Inflammatory macrophage treated with lipopolysaccharide for 4 hours (primary cell): Measurements from ENCODE around the gene FSD1L.

ENCODE experiments used
- DNase-seq: peaks from one replicate; pipeline ENCODE4 v3.0.0-alpha.2; 2020

Gene FSD1L

DNA sequence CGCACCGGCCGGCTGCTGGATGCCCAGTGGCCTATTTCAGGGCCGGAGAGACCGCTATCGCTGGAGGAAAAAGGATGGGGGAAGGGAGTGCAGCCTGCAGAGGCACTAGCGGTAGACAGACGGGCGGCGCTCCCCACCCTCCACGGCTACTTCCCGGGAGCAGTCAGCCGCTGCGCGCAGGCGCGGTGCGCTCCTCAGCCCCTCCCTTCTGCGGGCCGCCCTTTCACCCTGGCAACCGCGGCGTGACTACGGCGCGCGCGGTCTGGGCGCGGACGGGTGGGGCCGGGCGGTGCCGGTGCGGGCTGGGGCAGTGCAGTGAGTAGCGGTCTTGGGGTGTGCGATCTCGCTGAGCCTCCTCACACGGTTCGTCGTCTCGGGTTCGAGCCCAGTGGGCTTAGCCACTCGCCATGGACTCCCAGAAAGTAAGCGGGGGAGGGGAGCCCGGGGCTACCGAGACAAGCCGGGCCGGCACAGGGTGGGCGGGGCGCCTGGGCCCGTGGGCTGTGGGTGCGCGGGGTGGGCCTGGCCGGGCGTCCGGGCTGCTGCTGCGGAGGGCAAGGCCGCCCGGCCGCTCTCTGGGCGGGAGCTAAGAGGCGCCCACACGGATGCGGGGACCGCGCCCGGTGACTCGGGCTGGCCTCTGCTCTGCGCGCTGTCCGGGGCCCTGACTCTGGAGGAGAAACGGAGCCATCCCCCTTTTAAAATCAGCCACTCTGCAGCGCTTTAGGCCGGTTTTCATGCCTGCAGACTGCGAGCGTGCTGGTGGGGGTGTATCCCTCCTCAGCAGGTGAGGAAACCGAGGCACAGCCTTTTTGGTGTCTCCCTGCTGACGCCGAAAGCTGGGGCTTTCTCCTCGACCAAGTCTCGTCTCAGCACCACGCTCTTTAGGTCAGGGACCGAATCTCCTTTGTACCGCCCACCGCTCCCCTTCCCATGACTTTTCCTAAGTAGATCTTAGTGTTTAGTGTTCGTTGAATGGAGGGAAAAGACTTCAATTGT is at the start of gene FSD1L:
TSS of gene FSD1L (plus strand) at position 221 of the 999 bp plus-strand sequence. CDS start at position 408, 187 bp downstream.
- peak; percentile 93 for DNase-seq

DNA sequence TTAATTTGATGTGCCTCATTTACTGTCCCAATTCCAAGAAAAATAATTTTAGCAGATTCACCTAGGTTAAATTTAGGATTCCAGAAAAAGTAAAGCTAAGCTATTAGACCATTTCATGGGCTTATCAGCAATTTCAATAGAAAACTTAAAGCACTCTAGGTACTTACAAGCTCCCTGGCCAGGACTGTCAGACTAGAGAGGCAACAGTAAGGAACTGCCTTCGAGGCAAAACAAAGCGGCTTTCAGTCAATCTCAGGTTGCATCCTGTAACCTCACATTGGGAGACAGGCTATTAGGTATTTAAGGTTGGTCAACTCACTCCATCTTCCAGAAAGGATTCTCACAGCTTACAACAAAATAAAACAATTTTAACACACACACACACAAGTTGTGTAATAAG is 48.7 kb upstream of the FSD1L start:
- no peak for DNase-seq

DNA sequence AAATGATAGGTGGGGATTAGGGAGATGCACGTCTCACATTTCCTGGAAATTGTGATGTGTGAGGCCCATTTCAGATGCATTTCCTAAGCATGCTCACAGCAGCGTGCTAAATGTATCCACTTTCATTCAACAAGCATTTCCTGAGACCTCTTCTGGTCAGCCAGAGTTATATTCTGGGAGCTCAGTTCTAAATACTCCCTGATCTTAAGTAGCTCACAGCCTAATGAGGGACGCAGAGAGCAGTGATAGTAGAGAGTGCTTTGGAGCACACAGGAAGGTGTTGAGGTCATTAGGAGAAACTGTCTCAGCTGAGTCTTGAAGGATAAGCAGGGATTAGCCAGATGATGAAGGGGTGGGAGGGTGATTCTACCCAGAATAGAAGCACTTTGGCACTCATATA is 46.2 kb upstream of the FSD1L start:
- DNase-seq: no peak

DNA sequence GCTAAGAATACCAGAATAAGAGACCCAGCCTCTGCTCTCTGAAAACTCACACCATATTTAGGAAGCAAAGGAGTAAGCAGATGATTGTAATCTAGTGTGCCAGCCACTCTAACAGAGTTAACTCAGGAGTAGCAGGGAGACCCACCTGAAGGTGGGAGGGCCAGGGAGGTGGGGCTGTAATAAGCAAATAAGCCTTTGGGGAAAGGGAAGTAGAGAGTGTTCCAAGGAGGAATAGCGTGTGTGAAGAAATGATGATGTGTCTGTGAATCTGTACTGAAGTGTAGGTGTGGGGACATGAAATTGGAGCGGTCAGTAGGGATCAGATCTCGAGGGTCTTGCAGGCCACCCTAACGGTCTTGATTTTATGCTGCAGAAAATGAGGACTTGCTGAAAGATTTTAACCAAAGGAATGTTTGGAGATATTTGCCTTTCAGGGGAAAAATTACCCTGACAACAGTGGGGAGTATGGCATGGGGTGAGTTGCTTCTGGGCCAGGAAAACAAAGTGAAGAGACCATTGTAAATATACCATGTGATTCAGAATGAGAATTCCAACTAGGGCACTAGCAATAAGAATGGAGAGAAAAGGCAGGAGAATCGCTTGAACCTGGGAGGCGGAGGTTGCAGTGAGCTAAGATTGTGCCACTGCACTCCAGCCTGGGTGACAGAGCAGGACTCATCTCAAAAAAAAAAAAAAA is 44.1 kb upstream of the FSD1L start:
- DNase-seq: no peak

DNA sequence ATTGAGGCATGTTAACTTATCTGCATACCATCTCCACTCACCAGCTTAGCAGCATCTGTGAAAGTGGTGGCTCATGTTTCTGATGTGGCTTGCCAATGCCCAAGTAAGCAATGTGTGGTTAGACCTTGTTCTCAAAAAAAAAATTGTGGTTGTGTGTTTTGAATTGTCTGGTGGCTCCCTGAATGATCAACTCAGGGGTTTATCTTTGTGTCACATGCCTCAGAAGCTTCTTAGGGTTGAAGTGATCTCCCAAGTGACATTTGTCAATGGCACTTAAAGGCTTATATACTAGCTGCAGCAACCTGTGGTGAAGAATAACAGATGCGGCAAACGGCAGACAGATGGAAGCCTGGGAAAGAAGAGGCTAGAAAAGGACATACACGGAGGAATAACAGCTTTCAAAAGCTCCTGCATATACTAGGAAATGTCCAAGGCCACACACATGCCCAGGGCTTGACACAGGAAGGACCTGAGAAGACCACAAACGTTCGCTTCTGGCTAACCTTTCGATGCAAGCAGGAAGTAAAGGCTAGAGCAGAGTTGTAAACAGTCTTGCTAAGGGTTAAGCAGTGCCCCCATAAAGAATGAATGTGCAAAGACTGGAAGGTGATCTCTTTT is 42.2 kb upstream of the FSD1L start:
- no peak for DNase-seq

DNA sequence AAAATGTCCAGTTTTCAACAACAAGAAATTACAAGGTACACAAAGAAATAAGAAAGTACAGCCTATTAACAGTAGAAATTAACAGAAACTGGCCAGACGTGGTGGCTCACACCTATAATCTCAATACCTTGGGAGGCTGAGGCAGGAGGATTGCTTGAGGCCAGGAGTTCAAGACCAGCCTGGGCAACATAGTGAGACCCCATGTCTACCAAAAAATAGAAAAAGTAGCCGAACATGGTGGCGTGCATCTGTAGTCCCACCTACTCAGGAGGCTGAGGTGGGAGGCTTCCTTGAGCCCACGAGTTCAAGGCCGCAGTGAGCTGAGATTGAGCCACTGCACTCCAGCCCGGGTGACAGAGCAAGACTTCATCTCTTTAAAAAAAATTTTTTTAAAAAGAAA is 41.5 kb upstream of the FSD1L start:
- no peak for DNase-seq

DNA sequence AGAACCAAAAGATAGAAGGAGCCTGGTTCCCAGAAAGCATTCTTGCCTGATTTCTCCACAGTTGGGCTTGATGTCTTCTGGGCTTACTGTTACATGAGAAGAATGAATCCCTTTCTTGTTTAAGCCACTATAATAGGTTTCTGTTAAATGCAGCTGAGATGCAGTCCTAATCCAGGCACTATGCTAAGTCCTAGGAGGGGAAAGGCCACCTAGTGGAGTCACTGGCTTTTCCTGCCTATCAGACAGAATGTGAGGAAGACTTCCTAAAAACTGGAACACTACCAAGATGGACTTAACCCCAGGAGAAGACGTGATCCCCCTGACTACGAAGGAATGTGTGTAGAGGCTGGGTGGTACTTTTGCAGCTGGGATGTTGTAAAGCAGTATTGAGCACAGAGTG is 34.3 kb upstream of the FSD1L start:
- no peak for DNase-seq

DNA sequence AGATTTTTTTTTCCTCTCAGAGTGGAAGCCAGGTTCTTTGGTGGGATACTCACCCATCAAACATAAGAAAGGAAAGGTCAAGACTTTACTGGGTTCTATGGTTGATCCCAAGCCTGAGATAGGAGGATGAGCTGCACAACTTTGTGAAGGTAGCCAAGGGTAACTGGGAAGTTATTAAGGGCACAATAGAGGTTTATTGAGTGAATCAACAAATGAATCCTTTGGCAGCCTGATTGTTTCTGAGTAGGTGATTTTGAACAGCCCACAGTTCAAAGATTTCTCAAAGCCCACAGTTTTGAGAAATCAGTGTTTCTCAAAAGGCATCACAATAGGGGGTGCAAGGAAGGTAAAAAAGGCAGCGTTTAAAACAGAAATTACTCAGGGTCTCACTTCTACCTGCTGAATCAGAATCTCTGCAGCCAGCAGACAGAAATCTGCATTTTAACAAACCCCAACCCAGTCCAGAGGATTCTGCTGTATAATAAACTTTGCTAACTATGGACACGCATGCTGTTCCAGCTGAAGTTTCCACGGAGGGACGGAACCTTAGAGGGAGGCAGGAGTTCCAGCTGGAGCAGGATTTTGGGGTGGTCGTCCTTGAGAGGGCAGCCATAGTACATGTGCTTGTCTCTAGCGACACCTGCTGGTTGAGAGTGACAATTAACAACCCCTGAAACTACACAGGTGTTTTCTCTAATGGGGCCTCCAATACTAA is 32.7 kb upstream of the FSD1L start:
- peak; percentile 41 for DNase-seq

DNA sequence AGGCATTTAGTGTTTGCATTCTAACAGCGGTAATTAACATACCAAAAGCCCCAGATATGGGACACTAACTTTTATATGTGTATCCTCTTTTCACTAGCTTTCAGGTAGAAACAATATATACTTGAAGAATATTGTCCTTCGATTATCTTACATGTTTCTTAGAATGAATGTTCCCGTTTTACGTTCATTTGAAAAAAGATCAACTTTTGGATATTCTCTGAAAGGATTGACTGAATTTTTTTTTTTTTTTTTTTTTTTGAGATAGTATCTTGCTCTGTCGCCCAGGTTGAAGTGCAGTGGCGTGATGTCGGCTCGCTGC is 32.2 kb upstream of the FSD1L start:
- DNase-seq: no peak

DNA sequence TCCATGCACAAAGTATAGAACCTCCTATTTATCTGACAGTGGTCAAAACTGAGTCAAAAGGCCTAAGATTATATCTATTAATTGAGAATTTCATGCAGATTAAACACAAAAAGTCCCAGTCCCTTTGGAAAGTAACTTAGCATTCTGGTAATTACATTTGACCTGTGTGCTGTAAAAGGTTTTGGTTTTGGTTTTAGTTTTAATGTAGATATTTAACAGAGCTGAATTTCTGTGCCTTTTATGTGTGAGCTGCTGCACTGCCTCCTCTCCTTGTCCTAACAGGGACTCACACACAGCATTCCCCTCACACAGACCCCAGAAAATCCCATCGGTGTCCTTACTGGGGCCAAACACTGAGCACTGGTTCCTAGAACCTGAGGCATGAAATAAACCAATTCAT is 31.0 kb upstream of the FSD1L start:
- DNase-seq: peak; percentile 36

DNA sequence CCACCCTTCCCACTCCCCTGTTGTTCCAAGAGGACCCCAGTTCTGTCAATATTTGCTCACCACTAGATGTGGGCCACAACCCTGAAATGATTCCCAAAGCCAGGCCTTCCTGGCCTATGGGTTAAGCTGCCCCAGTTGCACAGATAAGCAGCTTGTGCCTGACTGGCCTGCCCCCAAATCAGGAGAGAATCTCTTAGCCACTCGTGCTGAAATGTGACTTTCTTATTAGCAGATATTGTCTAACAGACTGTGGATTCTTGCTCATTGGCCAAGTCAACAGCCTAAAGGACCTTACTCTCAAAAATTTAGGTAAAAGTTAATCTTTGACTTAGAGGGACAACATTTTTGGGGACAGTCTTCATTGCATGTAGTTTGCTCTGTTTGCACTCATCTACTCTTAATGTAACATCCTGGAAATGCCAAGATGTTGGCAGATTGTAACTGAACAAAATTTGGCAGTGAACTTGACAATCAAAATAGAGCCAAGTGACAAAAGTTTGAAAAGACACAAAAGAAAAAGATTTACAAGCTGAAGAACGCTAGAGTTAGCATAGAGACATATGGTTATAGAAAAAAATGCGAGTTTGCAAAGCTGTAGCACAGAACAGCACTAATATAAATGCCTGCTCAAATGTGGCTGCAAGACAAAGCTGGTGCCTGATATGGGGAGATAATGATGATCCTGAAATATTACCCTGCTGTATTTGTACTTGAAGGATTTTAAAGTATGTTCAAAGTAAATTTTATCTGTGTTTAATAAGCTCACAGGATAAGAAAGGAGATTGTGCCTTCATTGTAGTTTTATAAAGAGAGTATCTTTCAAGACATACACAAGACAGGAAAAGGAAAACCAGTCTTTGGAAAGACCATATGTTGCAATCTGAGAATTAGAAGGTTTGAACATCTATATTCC is 29.0 kb upstream of the FSD1L start:
- DNase-seq: no peak

DNA sequence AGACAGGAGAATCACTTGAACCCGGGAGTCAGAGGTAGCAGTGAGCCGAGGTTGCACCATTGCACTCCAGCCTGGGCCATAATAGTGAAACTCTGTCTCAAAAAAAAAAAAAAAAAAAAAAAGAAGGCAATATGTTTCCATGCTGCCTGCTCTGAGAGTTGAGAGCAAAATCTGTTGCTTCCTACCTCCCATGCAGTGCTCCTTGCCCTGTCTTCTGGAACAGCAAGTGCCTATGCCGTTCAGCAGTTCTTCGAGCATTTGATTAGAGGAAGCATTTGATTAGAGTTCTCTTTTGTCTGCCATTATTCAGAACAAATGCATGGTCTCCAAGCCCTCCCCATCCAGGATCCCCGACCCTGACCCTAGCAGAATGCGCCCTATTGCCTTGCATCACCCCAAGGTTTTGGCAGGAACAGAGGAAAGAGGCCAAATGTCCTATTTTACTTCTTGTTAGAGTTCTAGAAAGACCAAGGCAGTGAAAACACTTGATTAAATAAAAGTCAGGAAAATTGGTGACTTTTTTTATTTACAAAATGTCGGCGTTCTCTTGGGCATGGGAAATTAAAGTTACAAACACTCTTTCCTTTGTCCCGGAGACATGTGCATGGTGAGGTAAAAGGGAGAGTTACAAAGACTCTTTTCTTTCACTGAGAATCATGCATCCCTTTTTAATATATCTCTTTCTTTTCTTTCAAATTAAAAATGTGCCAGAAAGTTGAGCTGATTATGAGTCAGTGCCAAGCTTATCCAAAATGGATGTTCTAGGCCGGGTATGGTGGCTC is 27.8 kb upstream of the FSD1L start:
- DNase-seq: no peak

DNA sequence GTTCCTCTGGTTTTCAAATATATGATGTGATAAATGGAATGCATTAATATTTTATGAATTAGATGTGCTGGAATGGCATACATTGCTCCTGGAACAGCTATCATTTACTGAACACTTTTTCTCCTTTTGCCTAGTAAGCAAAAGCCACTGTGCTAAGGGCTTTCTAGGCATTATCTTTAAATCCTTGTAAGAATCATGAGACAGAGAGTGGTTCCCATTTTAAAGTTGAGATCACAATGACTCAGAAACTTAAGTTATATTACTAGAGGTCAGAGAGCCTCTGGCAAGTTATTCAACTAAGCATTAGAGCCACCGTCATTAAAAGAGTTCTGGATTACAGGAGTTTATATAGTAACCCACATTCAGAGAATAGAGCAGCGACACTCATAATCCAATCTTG is 26.7 kb upstream of the FSD1L start:
- peak; percentile 84 for DNase-seq

DNA sequence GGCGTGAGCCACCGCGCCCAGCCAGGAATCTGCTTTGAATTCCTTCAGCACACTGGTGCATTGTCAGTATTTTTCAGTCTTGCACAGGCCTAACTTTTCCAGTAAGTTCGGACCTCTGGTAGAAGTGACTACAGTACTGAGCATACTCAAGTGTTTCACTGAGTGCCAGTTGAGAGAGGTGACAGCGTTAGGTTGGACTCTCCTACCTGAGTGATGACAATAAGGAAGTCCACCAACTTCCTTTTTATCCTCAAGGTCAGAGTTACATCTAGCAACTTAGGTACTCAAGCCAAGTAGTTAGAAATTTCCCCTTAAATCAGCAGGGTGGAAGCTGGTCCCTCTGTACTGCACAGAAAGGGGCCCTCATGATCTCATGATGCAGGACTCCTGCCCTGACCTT is 26.0 kb upstream of the FSD1L start:
- no peak for DNase-seq

DNA sequence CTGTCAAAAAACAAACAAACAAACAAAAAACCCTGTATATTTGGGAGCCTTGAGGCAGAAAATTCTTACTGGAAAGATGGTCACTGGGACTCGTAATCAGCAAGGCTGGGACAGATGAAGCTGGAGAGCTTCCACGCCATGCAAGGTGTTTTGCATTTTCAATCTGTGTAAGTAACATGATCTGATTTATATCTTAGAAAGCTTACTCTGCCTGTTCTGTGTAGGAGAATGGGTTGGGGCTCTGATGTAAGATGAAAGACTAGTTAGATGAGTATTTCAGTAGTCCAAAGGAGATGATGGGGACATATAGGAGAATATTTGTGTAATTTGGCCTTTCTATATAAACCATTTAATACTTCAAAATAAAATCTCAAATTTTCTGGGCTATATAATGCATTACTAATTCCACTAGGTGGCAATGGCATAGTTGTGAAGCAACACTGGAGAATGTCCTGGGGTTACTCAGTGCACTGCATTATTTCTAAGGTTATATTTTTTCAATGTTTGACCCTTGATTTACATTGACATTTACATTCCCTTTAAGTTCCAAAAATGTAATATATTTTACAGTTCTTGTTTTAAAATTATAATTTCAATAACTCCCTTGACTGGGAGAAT is 21.9 kb upstream of the FSD1L start:
- DNase-seq: peak; percentile 54

DNA sequence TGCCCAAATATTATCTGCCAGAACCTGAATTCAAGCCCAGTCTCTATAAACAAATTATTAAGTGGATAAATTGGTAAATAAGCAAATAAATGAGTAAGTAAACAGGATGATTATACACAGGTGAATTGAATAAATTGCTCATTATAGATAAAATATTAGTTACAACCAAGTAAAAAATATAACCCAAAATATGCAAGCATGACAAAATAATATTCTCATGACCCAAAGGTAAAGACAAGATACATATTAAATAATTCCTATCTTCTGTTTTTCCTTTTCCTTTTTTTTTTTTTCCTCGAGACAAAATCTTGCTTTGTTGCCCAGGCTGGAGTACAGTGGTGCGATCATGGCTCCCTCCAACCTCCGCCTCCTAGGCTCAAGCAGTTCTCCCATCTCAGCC is 21.2 kb upstream of the FSD1L start:
- DNase-seq: no peak

DNA sequence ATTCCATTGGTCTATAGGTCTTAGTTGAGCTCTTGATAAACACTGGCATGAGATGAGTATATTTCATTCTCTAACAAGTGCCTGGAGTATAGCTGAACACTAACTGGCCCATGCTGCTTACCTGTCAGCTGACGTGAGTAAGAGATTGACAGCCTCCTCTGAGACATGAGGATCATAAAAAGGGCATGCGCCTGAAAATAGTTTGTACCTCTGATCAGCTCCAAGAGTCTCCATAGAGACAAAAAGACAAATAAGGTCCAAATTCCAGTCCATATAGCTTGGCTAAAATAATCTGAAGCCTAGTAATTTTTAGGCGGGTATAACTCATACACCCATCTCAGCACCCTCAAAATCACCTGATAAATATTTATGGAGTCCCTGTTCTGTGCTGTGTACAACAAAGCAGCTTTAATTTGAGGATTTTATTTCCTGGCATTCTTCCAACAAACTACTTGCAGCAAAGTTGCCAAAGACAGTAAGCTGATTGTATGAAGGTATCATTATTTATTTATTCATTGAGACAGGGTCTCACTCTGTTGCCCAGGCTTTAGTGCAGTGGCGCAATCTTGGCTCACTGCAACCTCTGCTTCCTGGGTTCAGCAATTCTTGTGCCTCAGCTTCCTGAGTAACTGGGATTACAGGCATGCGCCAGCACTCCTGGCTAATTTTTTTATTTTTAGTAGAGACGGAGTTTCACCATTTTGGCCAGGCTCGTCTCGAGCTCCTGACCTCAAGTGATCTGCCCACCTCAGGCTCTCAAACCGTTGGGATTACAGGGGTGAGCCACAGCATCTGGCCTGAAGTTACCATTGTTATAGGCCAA is 16.2 kb upstream of the FSD1L start:
- DNase-seq: no peak

DNA sequence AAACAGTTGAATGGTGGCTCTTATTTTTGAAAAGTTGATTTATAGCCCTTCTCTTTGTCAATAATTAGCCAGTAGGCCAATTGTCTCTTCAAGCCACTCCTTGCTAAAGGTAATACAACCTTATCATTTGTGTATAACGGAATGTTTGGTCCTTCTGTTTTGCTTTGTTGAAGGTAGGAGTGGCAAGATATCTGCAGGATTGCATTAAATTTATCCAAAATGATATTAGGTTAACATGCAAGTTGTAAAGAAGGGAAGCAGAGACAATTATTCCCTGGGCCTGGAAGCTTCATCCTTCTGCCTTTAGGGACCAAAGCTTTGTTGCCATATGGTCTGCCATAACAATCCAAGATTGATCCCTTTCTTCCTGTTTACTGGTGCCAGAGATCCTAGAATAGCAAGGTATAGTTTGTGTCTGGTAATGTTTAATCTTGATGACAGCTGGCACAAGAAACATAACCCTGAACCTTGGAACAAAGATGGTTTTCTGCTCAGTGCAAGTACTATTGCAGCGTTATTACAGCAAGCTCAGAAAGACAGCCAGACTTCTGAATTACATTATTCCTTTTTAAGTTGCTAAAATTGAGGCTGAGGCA is 15.5 kb upstream of the FSD1L start:
- DNase-seq: no peak

DNA sequence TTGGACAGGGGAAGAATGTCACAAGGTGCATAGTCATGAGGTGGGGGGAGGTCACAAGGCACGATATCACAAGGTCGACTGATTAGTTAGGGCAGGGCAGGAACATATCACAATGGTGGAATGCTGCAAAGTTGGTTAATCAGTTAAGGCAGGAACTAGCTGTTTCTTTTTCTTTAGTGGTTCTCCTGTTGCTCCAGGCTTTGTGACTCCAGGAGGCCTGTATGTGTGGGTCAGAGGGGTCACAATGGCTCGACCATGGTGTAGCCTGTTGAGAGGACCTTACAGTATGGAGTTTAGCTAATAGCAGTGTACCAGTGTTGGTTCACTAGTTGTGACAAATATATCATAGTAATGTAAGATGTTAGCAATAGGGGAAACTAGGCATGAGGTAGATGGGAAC is 12.4 kb upstream of the FSD1L start:
- no peak for DNase-seq
